ENCODE data around the gene GPR15.
A peak's percentile ranks its signal among the peaks of the same experiment; 100 is the strongest.

GPR15 gene

GRCh38 chr3:98518816-98519215 lies 13.0 kb upstream of the GPR15 start:
- no peak overlapping the region for H3K4me3 ChIP-seq (ENCODE audit: low read depth, low read length)
- DNase-seq (ENCODE audit: low read depth): no peak
- TF ChIP-seq CTCF (IDR thresholded peaks at IDR 0.05; ENCODE audit: control insufficient read depth, extremely low read depth, insufficient read depth): no peak

DNA sequence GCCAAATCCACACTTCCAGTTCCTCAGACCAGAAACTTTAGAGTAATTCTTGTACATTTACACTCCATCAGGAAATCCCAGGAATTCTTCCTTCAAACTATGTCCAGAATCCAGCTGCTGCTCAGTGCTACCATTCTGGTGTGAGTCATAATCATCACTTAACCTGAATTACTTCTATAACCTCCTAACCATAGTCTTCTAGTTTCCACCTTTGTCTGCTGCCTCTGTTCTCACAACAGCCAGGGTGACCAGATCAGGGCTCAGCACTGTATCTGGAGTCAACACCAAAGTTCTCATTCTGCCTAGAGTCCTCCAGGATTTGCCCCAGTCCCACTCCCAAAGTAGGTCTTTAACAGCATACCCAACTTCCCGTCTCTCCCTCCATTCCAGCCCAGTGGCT lies 12.4 kb upstream of the GPR15 start:
- TF ChIP-seq CTCF (IDR thresholded peaks at IDR 0.05; ENCODE audit: control insufficient read depth, extremely low read depth, insufficient read depth): no peak
- no peak for DNase-seq (ENCODE audit: low read depth)
- H3K4me3 ChIP-seq (ENCODE audit: low read depth, low read length): no peak overlapping the region

GRCh38 chr3:98521897-98522543 lies 9.8 kb upstream of the GPR15 start:
- no peak for TF ChIP-seq CTCF (IDR thresholded peaks at IDR 0.05; ENCODE audit: control insufficient read depth, extremely low read depth, insufficient read depth)
- peak; percentile 33 for DNase-seq (ENCODE audit: low read depth)

GRCh38 chr3:98522544-98523281 lies 9.1 kb upstream of the GPR15 start, which contains the start of gene CLDND1:
Gene CLDND1, minus strand, starts transcription at chr3:98522902. Its CDS starts 1,478 bp downstream, at chr3:98521424.
- DNase-seq (ENCODE audit: low read depth): peak; percentile 85
- peak within 1 kb of the TSS; percentile 89 for H3K4me3 ChIP-seq (ENCODE audit: low read depth, low read length)
- TF ChIP-seq CTCF (IDR thresholded peaks at IDR 0.05; ENCODE audit: control insufficient read depth, extremely low read depth, insufficient read depth): no peak

More at GRCh38 chr3:98521897-98522543, 9.8 kb upstream of the GPR15 start:
- peak overlapping the region; percentile 89 for H3K4me3 ChIP-seq (ENCODE audit: low read depth, low read length)

DNA sequence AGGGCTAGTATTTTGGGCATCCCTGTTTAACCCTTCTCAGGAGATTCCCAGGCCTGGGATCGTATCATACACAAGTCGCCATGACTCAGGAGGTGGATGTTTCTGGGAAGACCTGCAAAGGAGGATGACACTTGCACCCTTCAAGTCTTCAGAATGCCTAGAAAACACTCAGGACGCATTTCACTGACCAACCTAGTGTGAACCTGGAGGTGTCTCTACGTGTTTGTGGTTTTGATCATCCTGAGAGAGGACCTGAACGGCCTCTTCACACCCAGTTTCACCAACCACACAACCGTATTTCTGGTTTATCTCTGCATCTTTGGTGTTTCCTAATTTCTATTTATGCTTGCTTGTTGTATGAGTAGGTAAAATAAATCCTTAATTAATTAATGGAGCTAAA lies 6.3 kb upstream of the GPR15 start:
- no peak for DNase-seq (ENCODE audit: low read depth)
- TF ChIP-seq CTCF (IDR thresholded peaks at IDR 0.05; ENCODE audit: control insufficient read depth, extremely low read depth, insufficient read depth): no peak
- H3K4me3 ChIP-seq (ENCODE audit: low read depth, low read length): no peak overlapping the region

GRCh38 chr3:98528474-98529346 lies 3.1 kb upstream of the GPR15 start:
- TF ChIP-seq CTCF (IDR thresholded peaks at IDR 0.05; ENCODE audit: control insufficient read depth, extremely low read depth, insufficient read depth): no peak
- H3K4me3 ChIP-seq (ENCODE audit: low read depth, low read length): no peak overlapping the region
- DNase-seq (ENCODE audit: low read depth): no peak
